Breast epithelium (tissue), 3 donors: ENCODE data around the gene HTRA3.

Source experiments
- CTCF ChIP-seq, 3 donors: fragments of 450-650 bp; IDR thresholded peaks; one replicate each; pipeline ENCODE4 v1.5.1; 2016 to 2017; ENCODE audit warnings: antibody characterized with exemption in 3 of 3, mild to moderate bottlenecking in 3 of 3, moderate library complexity in 3 of 3
- POLR2A ChIP-seq: fragments of 450-650 bp; IDR thresholded peaks from one replicate; pipeline ENCODE4 v1.6.1; 2016; ENCODE audit warnings: antibody characterized with exemption, mild to moderate bottlenecking, moderate library complexity

- TF ChIP-seq CTCF (IDR thresholded peaks at IDR 0.05) = no peak
- TF ChIP-seq POLR2A = no peak
Observed at GRCh38 chr4:8338351-8338961, 68.9 kb downstream of the HTRA3 start.
